Measurements from ENCODE around the gene LENEP. TPM values are rescaled to one million over a fixed set of nuclear protein-coding genes. Genes with fewer than 3 reads are reported as not detected.

The LENEP gene
- total RNA-seq, 1 experiment from 2014 or later, result 2.8 TPM

GRCh38 chr1:154958036-154958435, 35.4 kb upstream of the LENEP start:
- Histone ChIP-seq H2BK12ac (ENCODE audit: insufficient read length, low read depth, low read length) (no peak overlapping the region), H2BK120ac (ENCODE audit: low read depth, low read length, poor library complexity, severe bottlenecking) (no peak overlapping the region), H3K79me2 (ENCODE audit: insufficient read depth, low read length) (no peaks in the 10 kb centered on the region; the same call in 1 of the 2 replicates), H3K9me3 (ENCODE audit: control insufficient read depth, low read depth, low read length) (no peaks in the 10 kb centered on the region), H3K79me1 (ENCODE audit: insufficient read depth, low read depth, low read length, poor library complexity, severe bottlenecking) (no peaks in the 10 kb centered on the region), H4K20me1 (ENCODE audit: control insufficient read depth, insufficient read depth, insufficient read length) (no peaks in the 10 kb centered on the region), H3K23ac (ENCODE audit: insufficient read length, low read depth, low read length) (no peak overlapping the region), H3K14ac (ENCODE audit: insufficient read depth, low read length) (no peak overlapping the region), H3T11ph (ENCODE audit: low read length) (no peak overlapping the region), H3K9ac (ENCODE audit: extremely low read depth, insufficient read length, low read length) (no peak overlapping the region), H3K56ac (ENCODE audit: insufficient read length, low read depth, low read length) (no peak overlapping the region), H2BK20ac (ENCODE audit: low read depth, low read length, poor library complexity, severe bottlenecking) (no peak overlapping the region), H3K18ac (ENCODE audit: insufficient read length, low read depth, low read length) (no peak overlapping the region), H3K23me2 (ENCODE audit: insufficient read length, low read depth, low read length, poor library complexity, severe bottlenecking) (peaks cover 16% of the 10 kb centered on the region), H4K91ac (ENCODE audit: insufficient read length, low read depth, low read length) (no peak overlapping the region), H3K4me1 (ENCODE audit: insufficient read depth, low read length) (peaks cover 6% of the 10 kb centered on the region; the same call in 1 of the 2 replicates), H2AFZ (ENCODE audit: low read length) (no peak overlapping the region), H4K8ac (replicated peaks; ENCODE audit: insufficient read length, low read depth, low read length) (no peak overlapping the region), H3K27me3 (ENCODE audit: insufficient read depth, low read length) (no peaks in the 10 kb centered on the region), H3K27ac (ENCODE audit: insufficient read length, low read depth, low read length) (no peak overlapping the region), H2BK5ac (ENCODE audit: insufficient read length, low read length) (no peak overlapping the region), H3K4ac (ENCODE audit: low read depth, low read length) (no peak overlapping the region), H4K5ac (ENCODE audit: insufficient read length, low read depth, low read length) (no peak overlapping the region), H2BK15ac (ENCODE audit: low read depth, low read length) (no peak overlapping the region), H2AK5ac (ENCODE audit: insufficient read length, low read length) (no peak overlapping the region), H3K4me2 (ENCODE audit: insufficient read depth, insufficient read length, low read length) (no peak overlapping the region)
- H3K4me1 Mint-ChIP-seq, result peaks cover 62 to 70% of the 10 kb centered on the region in 2 experiments
- no peak for DNase-seq
- H3K9me3 Mint-ChIP-seq, result no peaks in the 10 kb centered on the region
- no peaks in the 10 kb centered on the region for H3K27me3 Mint-ChIP-seq (ENCODE audit: low read depth)
- no CpG with 5 or more reads among the region's 2 CpGs for WGBS (ENCODE audit: extremely low coverage, insufficient read length, low lambda C conversion rate)
- H3K27ac Mint-ChIP-seq, result no peak overlapping the region
- H3K36me3 Mint-ChIP-seq (ENCODE audit: insufficient read depth in 1 of 3, low read depth in 3 of 3), result peaks cover 7 to 36% (median 24%) of the 10 kb centered on the region in 3 experiments; a peak in 6 of 7 replicates
- H3K4me3 Mint-ChIP-seq, result no peak overlapping the region
- no peak for TF ChIP-seq CTCF (conservative IDR thresholded peaks at IDR 0.05)
